GM20000 (cell line): ENCODE measurements around the gene SLC30A1.

Experiments used
- DNase-seq: peaks from one replicate; pipeline ENCODE4 v3.0.0; 2012; ENCODE audit warnings: low spot score
- TF ChIP-seq, protein P1 (sequence below): IDR thresholded peaks from 2 replicates; pipeline ENCODE4 v1.5.1; 2012; ENCODE audit warnings: mild to moderate bottlenecking, control low read depth; ENCODE audit errors: extremely low read depth, missing control alignments

SLC30A1 gene

DNA sequence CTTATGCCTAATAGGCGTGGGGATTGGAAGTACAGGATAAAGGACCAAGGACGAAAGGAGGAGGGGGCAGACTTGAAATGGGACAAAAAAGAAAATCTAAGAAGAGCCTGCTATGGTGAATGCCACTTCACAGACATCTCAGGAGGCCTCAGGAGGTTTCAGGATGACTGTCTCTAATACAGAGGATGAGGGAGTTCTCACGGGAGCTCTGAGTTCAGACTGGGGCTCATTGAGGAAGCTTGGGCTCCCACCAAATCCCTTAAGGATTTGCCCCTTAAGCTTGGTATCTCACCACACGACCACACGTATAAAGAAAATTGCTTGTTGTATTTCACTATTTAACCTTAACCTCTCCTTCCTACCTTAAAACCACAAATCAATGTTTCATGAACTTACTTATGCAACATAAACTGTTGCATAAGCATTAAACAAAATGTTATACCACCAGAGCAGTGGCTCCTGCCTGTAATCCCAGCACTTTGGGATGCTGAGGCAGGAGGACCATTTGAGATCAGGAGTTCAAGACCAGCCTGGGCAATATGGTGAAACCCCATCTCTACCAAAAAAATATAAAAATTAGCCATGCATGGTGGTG lies 12.4 kb downstream of the SLC30A1 start:
- peak; percentile 62 for DNase-seq
- TF ChIP-seq, protein P1, sequence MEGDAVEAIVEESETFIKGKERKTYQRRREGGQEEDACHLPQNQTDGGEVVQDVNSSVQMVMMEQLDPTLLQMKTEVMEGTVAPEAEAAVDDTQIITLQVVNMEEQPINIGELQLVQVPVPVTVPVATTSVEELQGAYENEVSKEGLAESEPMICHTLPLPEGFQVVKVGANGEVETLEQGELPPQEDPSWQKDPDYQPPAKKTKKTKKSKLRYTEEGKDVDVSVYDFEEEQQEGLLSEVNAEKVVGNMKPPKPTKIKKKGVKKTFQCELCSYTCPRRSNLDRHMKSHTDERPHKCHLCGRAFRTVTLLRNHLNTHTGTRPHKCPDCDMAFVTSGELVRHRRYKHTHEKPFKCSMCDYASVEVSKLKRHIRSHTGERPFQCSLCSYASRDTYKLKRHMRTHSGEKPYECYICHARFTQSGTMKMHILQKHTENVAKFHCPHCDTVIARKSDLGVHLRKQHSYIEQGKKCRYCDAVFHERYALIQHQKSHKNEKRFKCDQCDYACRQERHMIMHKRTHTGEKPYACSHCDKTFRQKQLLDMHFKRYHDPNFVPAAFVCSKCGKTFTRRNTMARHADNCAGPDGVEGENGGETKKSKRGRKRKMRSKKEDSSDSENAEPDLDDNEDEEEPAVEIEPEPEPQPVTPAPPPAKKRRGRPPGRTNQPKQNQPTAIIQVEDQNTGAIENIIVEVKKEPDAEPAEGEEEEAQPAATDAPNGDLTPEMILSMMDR: no peak

DNA sequence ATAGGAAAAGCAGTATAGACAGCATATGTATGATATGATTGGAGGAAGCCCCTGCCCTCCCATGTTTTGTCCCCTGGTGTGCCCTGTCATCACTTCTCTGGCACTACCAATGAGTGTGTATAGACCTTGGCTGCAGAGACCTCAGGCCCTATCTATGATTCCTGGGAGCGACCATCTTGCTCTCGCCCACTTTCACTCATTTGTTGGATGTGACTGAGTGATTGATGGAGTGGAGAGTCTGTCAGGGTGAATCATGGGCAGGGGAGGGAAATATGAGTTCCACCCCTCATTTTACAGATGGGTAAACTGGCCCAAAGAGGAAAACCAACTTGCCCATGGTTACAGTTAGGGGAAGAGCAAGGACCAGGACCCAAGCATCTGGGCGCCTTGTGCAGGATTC lies 14.9 kb downstream of the SLC30A1 start:
- TF ChIP-seq, protein P1: no peak
- no peak for DNase-seq

DNA sequence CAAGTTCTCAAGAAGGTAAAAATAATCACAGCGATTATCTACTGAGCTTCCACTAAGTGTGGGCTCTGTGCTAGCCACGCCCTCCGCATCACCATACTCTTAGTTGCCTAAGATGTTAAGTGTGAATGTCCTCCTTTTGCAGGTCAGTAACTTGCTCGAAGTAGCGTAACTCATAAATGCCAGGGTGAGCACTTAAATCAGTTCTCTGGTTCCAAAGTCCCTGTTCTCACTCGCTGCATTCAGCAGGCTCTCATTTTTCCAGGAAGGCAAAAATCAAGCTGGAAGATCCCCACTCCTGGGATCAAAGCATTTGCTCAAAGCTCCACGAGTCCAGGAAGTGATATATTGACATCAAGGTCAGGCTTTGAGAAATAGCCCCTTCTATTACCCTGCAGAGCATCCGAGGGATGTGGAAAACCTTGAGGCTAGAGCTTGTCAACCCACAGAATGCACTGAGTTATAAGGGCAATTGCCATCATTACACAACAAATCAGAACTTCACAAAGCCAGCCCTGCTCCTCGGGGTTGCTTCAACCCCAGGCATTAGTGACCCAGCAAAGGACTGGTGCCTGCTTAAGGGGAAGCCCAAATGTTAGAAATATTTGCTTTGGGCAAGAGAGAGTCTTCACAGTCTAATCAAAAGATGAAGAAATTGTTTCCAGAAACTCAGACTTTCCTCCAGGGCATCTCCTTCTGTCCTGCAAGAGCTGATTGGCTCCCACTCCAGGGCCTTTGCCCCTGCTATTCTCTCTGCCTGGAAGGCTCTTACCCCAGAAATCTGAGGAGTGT lies 19.5 kb downstream of the SLC30A1 start:
- no peak for DNase-seq
- TF ChIP-seq, protein P1: no peak

DNA sequence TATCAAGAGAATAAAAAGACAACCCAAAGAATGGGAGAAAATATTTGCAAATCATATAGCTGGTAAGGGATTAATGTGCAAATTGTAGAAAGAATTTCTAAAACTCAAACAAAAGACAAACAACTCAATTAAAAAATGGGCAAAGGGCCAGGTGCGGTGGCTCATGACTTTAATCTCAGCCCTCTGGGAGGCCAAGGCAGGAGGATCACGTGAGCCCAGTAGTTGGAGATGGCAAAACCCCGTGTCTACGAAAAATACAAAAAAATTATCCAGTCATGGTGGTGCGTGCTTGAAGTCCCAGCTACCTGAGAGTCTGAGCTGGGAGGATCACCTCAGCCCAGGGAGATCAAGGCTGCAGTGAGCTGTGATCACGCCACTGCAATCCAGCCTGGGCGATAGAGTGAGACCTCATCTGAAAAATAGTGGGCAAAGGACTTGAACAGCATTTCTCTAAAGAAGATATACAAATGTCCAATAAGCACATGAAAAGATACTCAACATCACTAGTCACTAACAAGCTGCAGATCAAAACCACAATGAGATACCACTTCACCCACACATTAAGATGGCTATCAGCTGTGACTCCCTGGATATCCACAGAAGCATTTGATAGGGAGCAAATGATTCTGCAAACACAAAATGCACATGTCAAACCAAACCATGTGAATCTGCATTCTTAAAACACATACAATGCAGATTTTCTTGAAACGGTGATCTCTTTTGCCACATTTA lies 20.9 kb downstream of the SLC30A1 start:
- TF ChIP-seq, protein P1: no peak
- DNase-seq: no peak

DNA sequence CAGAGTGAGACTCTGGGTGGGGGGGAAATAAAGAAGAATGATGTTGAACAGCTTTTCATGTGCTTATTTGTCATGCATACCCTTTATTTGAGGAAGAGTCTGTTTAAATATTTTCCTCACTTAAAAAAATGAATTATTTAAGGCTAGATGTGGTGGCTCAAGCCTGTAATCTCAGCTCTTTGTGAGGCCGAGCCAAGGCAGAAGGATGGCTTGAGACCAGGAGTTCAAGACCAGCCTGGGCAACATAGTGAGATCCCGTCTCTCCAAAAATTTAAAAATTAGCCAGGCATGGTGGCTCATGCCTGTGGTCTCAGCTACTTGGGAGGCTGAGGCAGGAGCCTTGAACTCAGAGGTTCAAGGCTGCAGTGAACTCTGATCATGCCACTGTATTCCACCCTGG lies 25.4 kb downstream of the SLC30A1 start:
- DNase-seq: no peak
- TF ChIP-seq, protein P1: no peak

DNA sequence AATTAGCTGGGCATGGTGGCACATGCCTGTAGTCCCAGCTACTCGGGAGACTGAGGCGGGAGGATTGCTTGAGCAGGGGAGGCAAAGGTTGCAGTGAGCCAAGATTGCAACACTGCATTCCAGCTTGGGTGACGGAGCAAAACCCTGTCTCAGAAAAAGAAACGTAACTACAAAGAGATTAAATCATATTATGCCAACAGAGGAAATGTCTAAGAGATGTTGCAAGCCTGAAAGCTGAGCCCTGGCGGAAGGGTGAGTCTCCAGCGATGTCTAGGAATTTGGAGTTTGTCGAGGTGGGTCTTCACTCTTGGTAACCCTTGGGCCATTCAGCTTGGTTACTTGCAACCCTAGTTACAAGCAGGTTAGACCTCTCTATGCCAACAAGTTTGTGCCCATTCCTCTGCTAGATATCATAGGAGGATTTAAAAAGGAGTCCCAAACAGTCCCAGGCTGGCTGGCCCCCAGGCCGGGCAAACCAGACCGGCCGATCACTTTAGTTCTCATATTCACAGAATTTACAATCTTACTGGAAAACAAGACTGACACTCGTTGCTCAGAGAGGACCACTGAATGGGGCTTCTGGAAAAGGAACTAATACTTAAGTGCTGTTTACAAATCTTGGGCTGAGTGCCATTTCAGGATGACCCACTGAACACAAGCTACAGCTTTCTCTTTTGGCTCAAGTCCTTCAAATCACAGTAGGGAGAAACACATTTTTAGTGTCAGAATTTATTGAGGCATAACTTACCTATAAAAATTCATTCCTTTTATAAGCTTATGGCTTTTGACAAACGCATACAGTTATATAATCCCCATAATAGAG lies 27.1 kb downstream of the SLC30A1 start:
- DNase-seq: no peak
- TF ChIP-seq, protein P1: no peak
